ENCODE measurements around the gene LYAR. TPM values are rescaled to one million over a fixed set of nuclear protein-coding genes. Genes with fewer than 3 reads are reported as not detected.
A peak's percentile ranks its signal among the peaks of the same experiment; 100 is the strongest.
"Not testable (repeated sequence)": the region's sequence is repeated elsewhere in the genome, so short reads cannot be mapped to it uniquely, and the experiment has no call there.

Gene LYAR
- total RNA-seq, 4 donors from 2014 or later = 13.7 to 21.3 (median 17.2) TPM

DNA sequence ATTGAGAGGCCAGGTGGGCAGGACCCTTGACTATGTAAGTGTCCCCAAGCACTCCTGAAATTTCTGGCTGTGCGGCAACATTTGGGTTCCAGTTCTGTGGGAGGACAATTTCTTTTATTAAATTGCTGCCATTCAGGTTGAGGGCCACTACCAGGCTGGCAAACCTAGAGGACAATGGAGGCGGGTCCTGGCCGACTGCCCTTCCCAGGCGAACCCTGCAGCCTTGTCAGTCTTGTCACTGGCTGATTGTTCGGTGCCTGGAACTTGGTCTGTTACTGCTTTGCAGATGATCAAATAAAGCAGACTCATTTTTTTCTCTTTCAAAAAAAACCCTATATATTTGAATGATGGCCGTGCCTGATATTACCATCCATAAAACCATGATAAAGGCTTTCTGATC, 35.3 kb downstream of the LYAR start:
- Histone ChIP-seq H3K27me3 (peaks cover 16% of the 10 kb centered on the region), H3K36me3 (no peaks in the 10 kb centered on the region), H3K4me3 (no peak overlapping the region), H3K27ac (no peak overlapping the region), H3K4me1 (peaks cover 0 to 4% (median 0%) of the 10 kb centered on the region in 3 donors), H3K9me3 (no peaks in the 10 kb centered on the region)
- ATAC-seq = no peak
- TF ChIP-seq, protein P1, sequence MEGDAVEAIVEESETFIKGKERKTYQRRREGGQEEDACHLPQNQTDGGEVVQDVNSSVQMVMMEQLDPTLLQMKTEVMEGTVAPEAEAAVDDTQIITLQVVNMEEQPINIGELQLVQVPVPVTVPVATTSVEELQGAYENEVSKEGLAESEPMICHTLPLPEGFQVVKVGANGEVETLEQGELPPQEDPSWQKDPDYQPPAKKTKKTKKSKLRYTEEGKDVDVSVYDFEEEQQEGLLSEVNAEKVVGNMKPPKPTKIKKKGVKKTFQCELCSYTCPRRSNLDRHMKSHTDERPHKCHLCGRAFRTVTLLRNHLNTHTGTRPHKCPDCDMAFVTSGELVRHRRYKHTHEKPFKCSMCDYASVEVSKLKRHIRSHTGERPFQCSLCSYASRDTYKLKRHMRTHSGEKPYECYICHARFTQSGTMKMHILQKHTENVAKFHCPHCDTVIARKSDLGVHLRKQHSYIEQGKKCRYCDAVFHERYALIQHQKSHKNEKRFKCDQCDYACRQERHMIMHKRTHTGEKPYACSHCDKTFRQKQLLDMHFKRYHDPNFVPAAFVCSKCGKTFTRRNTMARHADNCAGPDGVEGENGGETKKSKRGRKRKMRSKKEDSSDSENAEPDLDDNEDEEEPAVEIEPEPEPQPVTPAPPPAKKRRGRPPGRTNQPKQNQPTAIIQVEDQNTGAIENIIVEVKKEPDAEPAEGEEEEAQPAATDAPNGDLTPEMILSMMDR (IDR thresholded peaks at IDR 0.05) = no peak
- TF ChIP-seq POLR2A (IDR thresholded peaks at IDR 0.05) (no peak), EP300 (IDR thresholded peaks at IDR 0.05) (no peak)
- WGBS, 2 donors (ENCODE audit: low coverage in 1 of 2) = 70 to 73% methylated on average over 5 to 6 of the region's 6 CpGs

DNA sequence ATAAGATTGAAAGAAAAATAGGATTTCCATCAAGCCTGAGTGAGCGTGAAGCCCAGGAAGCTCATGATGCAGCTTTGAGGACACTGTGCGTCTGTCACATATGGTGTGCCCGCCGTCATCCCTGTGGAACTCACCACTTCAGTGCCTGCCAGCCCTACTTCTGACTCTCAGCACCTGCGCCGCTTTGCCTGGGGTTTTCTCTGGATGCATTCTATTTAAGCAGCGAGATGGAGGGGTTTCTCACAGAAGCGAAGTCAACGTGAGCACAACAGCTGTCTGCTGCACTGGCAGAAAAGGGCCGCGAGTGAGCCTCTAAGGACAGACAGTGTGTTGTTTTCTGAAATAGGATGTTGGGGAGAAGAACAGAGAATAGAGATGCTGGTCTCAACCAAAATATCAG, 35.8 kb downstream of the LYAR start:
- H3K27ac ChIP-seq = no peak overlapping the region
- whole genome bisulfite sequencing, 2 donors (ENCODE audit: low coverage in 1 of 2) = 84% methylated on average over 11 of the region's 11 CpGs; no CpG with 5 or more reads in 1 of the 2 donors
- no peaks in the 10 kb centered on the region for H3K36me3 ChIP-seq
- no peak for TF ChIP-seq POLR2AphosphoS5 (IDR thresholded peaks at IDR 0.05)
- H3K27me3 ChIP-seq = peaks cover 16% of the 10 kb centered on the region
- no peak for ATAC-seq
- no peak overlapping the region for H3K4me3 ChIP-seq
- no peaks in the 10 kb centered on the region for H3K9me3 ChIP-seq
- H3K4me1 ChIP-seq = peaks cover 0 to 3% (median 1%) of the 10 kb centered on the region in 3 donors

DNA sequence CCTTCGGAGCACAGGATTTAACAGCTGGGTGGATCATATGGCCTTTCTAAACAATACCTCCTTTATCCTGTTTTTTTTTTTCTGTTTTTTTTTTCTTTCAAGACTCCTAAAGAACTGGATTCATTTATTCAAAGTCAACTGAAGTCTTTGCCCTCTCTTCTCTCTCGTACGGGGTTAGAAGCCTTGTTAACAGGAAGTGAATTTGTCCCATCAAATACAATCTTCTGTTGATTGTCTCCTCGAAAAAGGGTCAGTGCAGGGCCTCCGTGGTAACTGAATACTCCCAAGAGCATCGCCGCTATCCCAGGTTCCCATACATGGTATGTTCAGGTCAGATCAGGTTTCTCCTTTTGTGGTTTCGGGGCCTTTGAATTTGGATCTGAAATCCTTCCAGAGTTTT, 40.1 kb downstream of the LYAR start:
- no peak overlapping the region for H3K27ac ChIP-seq
- H3K36me3 ChIP-seq = peaks cover 0 to 12% of the 10 kb centered on the region in 2 donors
- H3K27me3 ChIP-seq = peaks cover 8% of the 10 kb centered on the region
- TF ChIP-seq POLR2A (IDR thresholded peaks at IDR 0.05) = no peak
- no peak for TF ChIP-seq EP300 (IDR thresholded peaks at IDR 0.05)
- TF ChIP-seq, protein P1 (IDR thresholded peaks at IDR 0.05) = no peak
- TF ChIP-seq POLR2AphosphoS5 (IDR thresholded peaks at IDR 0.05) = no peak
- H3K4me1 ChIP-seq = peaks cover 0 to 29% (median 15%) of the 10 kb centered on the region in 3 donors
- ATAC-seq = no peak
- H3K4me3 ChIP-seq = no peak overlapping the region
- no peaks in the 10 kb centered on the region for H3K9me3 ChIP-seq
- 72 to 78% methylated on average over 7 to 8 of the region's 8 CpGs for WGBS, 2 donors (ENCODE audit: low coverage in 1 of 2)

DNA sequence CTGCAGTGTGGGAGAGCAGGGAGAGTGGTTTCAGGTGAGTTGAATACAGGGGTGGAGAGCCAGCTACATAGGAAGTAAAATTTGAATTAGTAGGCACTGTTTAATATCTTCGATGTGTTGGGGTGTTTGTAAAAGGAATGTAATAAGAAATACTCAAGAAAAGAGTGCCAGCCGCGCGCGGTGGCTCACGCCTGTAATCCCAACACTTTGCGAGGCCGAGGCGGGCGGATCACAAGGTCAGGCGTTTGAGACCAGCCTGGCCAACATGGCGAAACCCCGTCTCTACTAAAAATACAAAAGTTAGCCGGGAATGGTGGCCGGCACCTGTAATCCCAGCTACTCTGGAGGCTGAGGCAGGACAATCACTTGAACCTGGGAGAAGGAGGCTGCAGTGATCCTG, 40.6 kb downstream of the LYAR start:
- not testable (repeated sequence) for H3K4me3 ChIP-seq, H3K27me3 ChIP-seq
- 85 to 93% methylated on average over 9 to 15 of the region's 15 CpGs for WGBS, 2 donors (ENCODE audit: low coverage in 1 of 2)

DNA sequence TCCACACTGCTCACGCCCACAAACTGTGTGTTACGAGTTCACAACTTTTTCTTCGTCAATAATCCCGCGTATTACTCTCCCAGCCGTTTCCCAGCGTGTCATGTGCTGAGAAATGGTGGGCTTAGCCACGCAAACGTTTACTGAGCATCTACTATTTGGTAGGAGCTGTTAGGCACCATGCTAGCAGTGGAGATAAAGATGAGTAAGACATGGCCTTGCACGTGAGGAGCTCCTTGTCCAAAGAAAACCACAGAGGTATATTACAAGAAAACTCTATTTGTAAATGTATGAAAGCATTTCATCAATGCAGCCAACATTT, 41.1 kb downstream of the LYAR start:
- peaks cover 0 to 22% of the 10 kb centered on the region in 2 donors for H3K36me3 ChIP-seq
- peak overlapping the region; percentile 91 to 98 for H3K4me3 ChIP-seq
- no peaks in the 10 kb centered on the region for H3K9me3 ChIP-seq
- peak overlapping the region; percentile 84 to 94 (median 90) for H3K27ac ChIP-seq
- 5 to 25% methylated on average over 7 of the region's 10 CpGs for WGBS, 2 donors (ENCODE audit: low coverage in 1 of 2)
- TF ChIP-seq, protein P1 (IDR thresholded peaks at IDR 0.05) = no peak
- no peak for TF ChIP-seq POLR2A (IDR thresholded peaks at IDR 0.05)
- no peak for TF ChIP-seq EP300 (IDR thresholded peaks at IDR 0.05)
- no peak for TF ChIP-seq POLR2AphosphoS5 (IDR thresholded peaks at IDR 0.05)
- H3K27me3 ChIP-seq = no peaks in the 10 kb centered on the region
- ATAC-seq = no peak
- peaks cover 0 to 29% (median 15%) of the 10 kb centered on the region in 3 donors for H3K4me1 ChIP-seq

More for the DNA sequence above, 40.6 kb downstream of the LYAR start:
- peak overlapping the region in 3 of 4 donors; percentile 89 to 94 (median 91) for H3K27ac ChIP-seq
- not testable (repeated sequence) for H3K9me3 ChIP-seq, ATAC-seq
- H3K4me1 ChIP-seq = peaks cover 0 to 29% (median 15%) of the 10 kb centered on the region in 3 donors
- peaks cover 0 to 17% of the 10 kb centered on the region in 2 donors for H3K36me3 ChIP-seq

DNA sequence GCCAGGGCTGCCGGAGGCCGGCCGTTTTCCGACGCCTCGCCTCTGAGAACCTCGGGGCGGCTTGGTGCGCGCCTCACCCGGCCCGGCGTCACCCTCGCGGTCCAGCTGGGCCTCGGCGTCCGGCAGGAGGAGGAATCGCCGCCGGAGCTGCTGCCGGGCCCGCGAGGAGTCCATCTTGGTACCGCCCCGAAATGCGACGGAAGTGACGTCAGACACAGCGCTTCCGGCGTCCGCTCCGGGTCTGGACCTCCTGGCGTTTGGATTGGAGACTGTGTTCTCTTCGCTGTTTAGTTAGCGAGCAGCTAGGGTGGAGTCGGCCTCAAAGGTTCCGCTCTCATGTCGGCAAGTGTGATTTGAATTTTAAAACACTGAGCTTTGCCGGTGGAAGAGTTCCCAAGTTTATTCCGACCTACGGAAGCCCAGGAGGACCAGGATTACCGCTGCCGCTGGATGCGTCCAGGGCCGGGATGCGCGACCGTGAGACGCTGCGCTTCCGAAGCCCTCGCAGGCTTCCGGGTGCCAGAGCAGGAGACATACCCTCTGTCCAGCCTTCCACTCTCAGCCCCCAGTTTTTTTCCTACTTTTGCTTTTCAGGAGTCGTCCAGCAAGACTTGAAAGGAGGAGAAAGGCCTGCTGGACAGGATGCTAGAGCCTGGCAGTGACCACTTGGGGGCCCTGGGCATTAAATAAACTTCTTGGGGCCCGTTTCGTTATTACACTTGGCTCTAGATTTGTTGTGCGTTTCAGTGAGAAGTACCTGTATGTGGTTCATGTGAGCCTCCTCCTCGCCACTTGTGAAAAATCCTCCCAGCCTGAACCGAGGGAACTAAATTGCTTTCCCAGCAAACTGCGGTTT, 41.7 kb downstream of the LYAR start, which contains the start of gene TMEM128:
Gene TMEM128 (minus strand): TSS at position 195 of the 856 bp plus-strand sequence. CDS start 21 bp downstream, at position 174.
- ATAC-seq = peak; percentile 96
- Histone ChIP-seq H3K27me3 (no peaks in the 10 kb centered on the region), H3K27ac (peak within 1 kb of the TSS; percentile 84 to 94 (median 90)), H3K4me1 (peaks cover 0 to 29% (median 15%) of the 10 kb centered on the region in 3 donors), H3K36me3 (peaks cover 0 to 28% of the 10 kb centered on the region in 2 donors), H3K4me3 (peak within 1 kb of the TSS; percentile 91 to 98), H3K9me3 (no peaks in the 10 kb centered on the region)
- WGBS, 2 donors (ENCODE audit: low coverage in 1 of 2) = 3 to 6% methylated on average over 13 to 18 of the region's 62 CpGs
- TF ChIP-seq EP300 (IDR thresholded peaks at IDR 0.05) = no peak
- peak; percentile 59 to 64 for TF ChIP-seq POLR2A (IDR thresholded peaks at IDR 0.05)
- TF ChIP-seq, protein P1 (IDR thresholded peaks at IDR 0.05) = peak in 3 of 4 experiments; percentile 43 to 49 (median 43)
- peak; percentile 89 for TF ChIP-seq POLR2AphosphoS5 (IDR thresholded peaks at IDR 0.05)
